GM12878 (cell line): Measurements from ENCODE around the gene SORL1. TPM values are rescaled to one million over a fixed set of nuclear protein-coding genes. Genes with fewer than 3 reads are reported as not detected.

ENCODE experiments used
- BACH1 ChIP-seq: fragments of 450-650 bp; IDR thresholded peaks from 2 replicates; pipeline ENCODE4 v1.6.1; 2017; ENCODE audit warnings: mild to moderate bottlenecking, borderline replicate concordance
- BMI1 ChIP-seq: fragments of 450-650 bp; IDR thresholded peaks from 2 replicates; pipeline ENCODE4 v1.6.1; 2016; ENCODE audit warnings: mild to moderate bottlenecking, moderate library complexity, borderline replicate concordance
- CREM ChIP-seq: IDR thresholded peaks from 2 replicates; pipeline ENCODE4 v1.6.1; 2014; ENCODE audit warnings: antibody characterized with exemption, low read depth
- EGR1 ChIP-seq, 2 experiments: IDR thresholded peaks; 1 replicate in 1 of 2; 2 replicates in 1 of 2; pipeline ENCODE4 v1.6.1; 2011 to 2012; ENCODE audit warnings: low read depth in 2 of 2, low read length in 2 of 2, borderline replicate concordance in 1 of 2, mild to moderate bottlenecking in 1 of 2, moderate library complexity in 1 of 2
- ETV6 ChIP-seq, 2 experiments: fragments of 450-650 bp in 1 of 2; IDR thresholded peaks in 1 of 2; conservative IDR thresholded peaks in 1 of 2; 2 replicates each; pipeline ENCODE4 v1.6.1; 2014; ENCODE audit warnings: antibody characterized with exemption in 1 of 2, borderline replicate concordance in 1 of 2, low read depth in 1 of 2, mild to moderate bottlenecking in 1 of 2, moderate library complexity in 1 of 2
- HDAC2 ChIP-seq: fragments of 200-600 bp; sonication (generic); IDR thresholded peaks from 2 replicates; pipeline ENCODE4 v1.6.1; 2017
- NFYB ChIP-seq: IDR thresholded peaks from 2 replicates; pipeline ENCODE4 v1.6.1; 2011; ENCODE audit warnings: low read depth, mild to moderate bottlenecking, low read length, improper control_type of control experiment, moderate library complexity; ENCODE audit not compliant: insufficient read depth
- NRF1 ChIP-seq: conservative IDR thresholded peaks from 2 replicates; pipeline ENCODE4 v1.6.1; 2011; ENCODE audit warnings: mild to moderate bottlenecking, low read depth, low read length, improper control_type of control experiment
- PKNOX1 ChIP-seq: fragments of 450-650 bp; IDR thresholded peaks from 2 replicates; pipeline ENCODE4 v1.6.1; 2016; ENCODE audit warnings: mild to moderate bottlenecking
- POLR2AphosphoS2 ChIP-seq: IDR thresholded peaks from 2 replicates; pipeline ENCODE4 v1.6.1; 2011; ENCODE audit warnings: low read depth, mild to moderate bottlenecking, low read length, improper control_type of control experiment, moderate library complexity
- RBBP5 ChIP-seq: fragments of 200-600 bp; sonication (generic); conservative IDR thresholded peaks from 2 replicates; pipeline ENCODE4 v1.6.1; 2016
- RFX5 ChIP-seq: IDR thresholded peaks from 2 replicates; pipeline ENCODE4 v1.6.1; 2011; ENCODE audit warnings: low read depth, low read length, improper control_type of control experiment
- RUNX3 ChIP-seq: IDR thresholded peaks from 2 replicates; pipeline ENCODE4 v1.6.1; 2012; ENCODE audit warnings: low read length, inconsistent platforms
- SIX5 ChIP-seq: IDR thresholded peaks from 2 replicates; pipeline ENCODE4 v1.6.1; 2011; ENCODE audit warnings: mild to moderate bottlenecking, low read depth, low read length, moderate library complexity; ENCODE audit not compliant: severe bottlenecking
- SPI1 ChIP-seq: IDR thresholded peaks from 2 replicates; pipeline ENCODE4 v1.6.1; 2011; ENCODE audit warnings: low read depth, mild to moderate bottlenecking, low read length, moderate library complexity, borderline replicate concordance; ENCODE audit not compliant: insufficient read depth
- SREBF2 ChIP-seq: IDR thresholded peaks from 2 replicates; pipeline ENCODE4 v1.6.1; 2012; ENCODE audit warnings: mild to moderate bottlenecking, low read length
- SUZ12 ChIP-seq: fragments of 200-600 bp; sonication (generic); IDR thresholded peaks from one replicate; pipeline ENCODE4 v1.6.1; 2018; ENCODE audit warnings: antibody characterized with exemption, mild to moderate bottlenecking; ENCODE audit not compliant: unreplicated experiment
- TCF12 ChIP-seq: IDR thresholded peaks from 2 replicates; pipeline ENCODE4 v1.6.1; 2011; ENCODE audit warnings: low read depth, mild to moderate bottlenecking, low read length
- ZNF384 ChIP-seq: IDR thresholded peaks from 2 replicates; pipeline ENCODE4 v1.6.1; 2012; ENCODE audit warnings: low read depth, mild to moderate bottlenecking, low read length, improper control_type of control experiment, borderline replicate concordance
- ZNF592 ChIP-seq: fragments of 450-650 bp; IDR thresholded peaks from 2 replicates; pipeline ENCODE4 v1.6.1; 2017; ENCODE audit warnings: mild to moderate bottlenecking, moderate library complexity
- ZNF687 ChIP-seq: fragments of 450-650 bp; IDR thresholded peaks from 2 replicates; pipeline ENCODE4 v1.6.1; 2017; ENCODE audit warnings: mild to moderate bottlenecking, moderate library complexity
- polyA plus RNA-seq, 11 experiments: library from polyadenylated mRNA; depleted of rRNA in 4 of 11; unstranded in 6 of 11; stranded (reverse) in 5 of 11; fragments of >200 nt; fragmentation: Nextera tagmentation in 4 of 11; fragmentation: Illumina TruSeq in 1 of 11; extraction: Ambion mirVana in 4 of 11; extraction: Trizol in 1 of 11; gene quantifications; 1 replicate in 1 of 11; 2 replicates in 10 of 11; pipeline versions ENCODE4 v1.2.1 to v1.2.3, GENCODE V29; 2011 to 2016; ENCODE audit warnings: inconsistent platforms in 2 of 11, missing spikeins in 2 of 11, low read depth in 1 of 11
- total RNA-seq, 4 experiments: library from RNA; depleted of rRNA in 3 of 4; stranded (reverse); fragments of >200 nt in 3 of 4; fragmentation: Illumina TruSeq in 1 of 4; extraction: Trizol in 1 of 4; gene quantifications; 2 replicates each; pipeline versions ENCODE4 v1.2.1 to v1.2.3, GENCODE V29; 2013 to 2021

SORL1 gene
- total and polyA plus RNA-seq, 10 of the 15 experiments (the other 5 are each of a cell fraction or from before 2014, with no cell fraction given) = 20.2 to 107 (median 59.9) TPM

GRCh38 chr11:121494355-121495099, 42.4 kb downstream of the SORL1 start (continued):
- TF ChIP-seq ZNF592 (no peak), BMI1 (no peak), EGR1 (IDR thresholded peaks at IDR 0.05; ENCODE audit: borderline replicate concordance in 1 of 2, low read depth in 2 of 2, low read length in 2 of 2) (peak in 1 of 2 experiments; percentile 87; a peak in 2 of 3 replicates), RUNX3 (peak; percentile 71), POLR2AphosphoS2 (no peak), ZNF384 (no peak), SIX5 (no peak), ZNF687 (0 out of 2 replicates have a peak, but pooled peaks have one; percentile 16), TCF12 (no peak), HDAC2 (no peak), BACH1 (no peak), SPI1 (0 out of 2 replicates have a peak, but pooled peaks have one; percentile 11), RBBP5 (no peak), NFYB (no peak), RFX5 (no peak), CREM (peak; percentile 24; the same call in 1 of the 2 replicates), SUZ12 (no peak), NRF1 (no peak), PKNOX1 (no peak), SREBF2 (no peak), ETV6 (conservative IDR thresholded peaks at IDR 0.05 in 1 of 2, IDR thresholded peaks at IDR 0.05 in 1 of 2; ENCODE audit: borderline replicate concordance in 1 of 2, low read depth in 1 of 2) (peak in 1 of 2 experiments; percentile 93; a peak in 2 of 4 replicates)
